NT2/D1 (cell line): ENCODE measurements around the gene ZNF511.

Experiments used
- DNase-seq: peaks from one replicate; pipeline ENCODE4 v3.0.0-alpha.2; 2011; ENCODE audit warnings: low read depth, low spot score
- H3K27me3 ChIP-seq: 2 replicates; pipeline ENCODE4 v1.6.0; 2011; ENCODE audit warnings: mild to moderate bottlenecking; ENCODE audit not compliant: insufficient read length, insufficient read depth
- H3K36me3 ChIP-seq: 2 replicates; pipeline ENCODE4 v1.6.1; 2011; ENCODE audit warnings: mild to moderate bottlenecking, low read length, mixed read lengths; ENCODE audit not compliant: insufficient read depth, insufficient read length
- H3K4me1 ChIP-seq: 2 replicates; pipeline ENCODE4 v1.5.1; 2011; ENCODE audit not compliant: insufficient read depth, insufficient read length
- H3K4me3 ChIP-seq: 2 replicates; pipeline ENCODE4 v1.5.1; 2011; ENCODE audit warnings: low read depth; ENCODE audit not compliant: insufficient read length
- H3K9ac ChIP-seq: 2 replicates; pipeline ENCODE4 v1.6.0; 2011; ENCODE audit warnings: low read depth; ENCODE audit not compliant: insufficient read length
- H3K9me3 ChIP-seq: 2 replicates; pipeline ENCODE4 v1.5.1; 2011; ENCODE audit warnings: mild to moderate bottlenecking, low read length; ENCODE audit not compliant: insufficient read depth
- SUZ12 ChIP-seq: IDR thresholded peaks from 2 replicates; pipeline ENCODE4 v1.6.1; 2011; ENCODE audit not compliant: insufficient read length, insufficient read depth; ENCODE audit errors: extremely low read depth
- YY1 ChIP-seq: IDR thresholded peaks from 2 replicates; pipeline ENCODE4 v1.6.1; 2011; ENCODE audit not compliant: insufficient read length, insufficient read depth
- ZNF274 ChIP-seq: IDR thresholded peaks from 2 replicates; pipeline ENCODE4 v1.6.1; 2011; ENCODE audit warnings: mild to moderate bottlenecking, low read depth, low read length

Gene ZNF511

GRCh38 chr10:133266056-133266795, 42.5 kb upstream of the ZNF511 start:
- Histone ChIP-seq H3K4me1 (peaks cover 6% of the 10 kb centered on the region), H3K36me3 (peaks cover 3% of the 10 kb centered on the region), H3K9me3 (no peaks in the 10 kb centered on the region), H3K9ac (no peak overlapping the region), H3K4me3 (no peak overlapping the region), H3K27me3 (peaks cover 18% of the 10 kb centered on the region)
- no peak for TF ChIP-seq ZNF274
- no peak for TF ChIP-seq YY1
- no peak for TF ChIP-seq SUZ12
- DNase-seq: no peak

DNA sequence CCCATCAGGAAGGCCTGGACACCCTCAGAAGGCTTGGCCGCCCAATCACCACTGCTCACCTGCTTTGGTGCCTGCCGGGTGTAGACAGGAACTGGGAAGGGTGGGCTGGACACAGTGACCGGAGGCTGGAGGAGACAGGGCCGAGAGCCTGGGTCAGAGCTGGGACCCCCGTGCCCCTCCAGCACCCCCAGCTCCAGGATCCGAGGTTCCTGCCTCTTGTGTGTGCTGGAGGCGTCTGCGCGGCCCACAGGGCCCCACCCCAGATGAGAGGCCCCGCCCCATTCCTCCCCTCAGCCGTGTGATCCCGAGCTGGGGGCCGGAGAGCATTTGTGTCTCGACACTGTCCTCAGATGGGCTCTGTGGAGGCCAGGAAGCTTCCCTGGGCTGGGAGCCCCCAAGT, 41.4 kb upstream of the ZNF511 start:
- TF ChIP-seq SUZ12: no peak
- no peak for TF ChIP-seq ZNF274
- TF ChIP-seq YY1: no peak
- Histone ChIP-seq H3K9me3 (no peaks in the 10 kb centered on the region), H3K27me3 (peaks cover 13% of the 10 kb centered on the region), H3K36me3 (peaks cover 3% of the 10 kb centered on the region), H3K4me1 (peaks cover 4% of the 10 kb centered on the region), H3K9ac (no peak overlapping the region), H3K4me3 (no peak overlapping the region)
- DNase-seq: no peak

DNA sequence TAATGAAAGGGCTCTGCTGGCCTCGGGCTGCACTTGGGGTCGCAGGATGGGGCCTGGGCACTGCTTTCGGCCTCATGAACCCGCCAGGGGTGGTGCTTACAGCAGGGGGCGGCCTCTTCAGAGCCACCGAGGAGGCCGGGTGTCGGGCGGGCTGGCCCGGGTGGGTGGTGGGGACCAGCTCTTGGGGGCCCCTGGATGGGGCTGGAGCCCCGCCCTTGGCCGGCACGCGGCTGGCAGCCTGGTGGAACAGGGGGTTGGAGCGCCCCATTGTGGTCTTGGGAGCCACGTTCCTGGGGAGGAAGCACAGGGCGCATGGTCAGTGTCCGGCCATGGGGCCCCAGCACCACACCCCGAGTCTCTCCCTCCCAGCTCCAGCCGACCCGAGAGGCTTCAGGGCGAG, 40.9 kb upstream of the ZNF511 start:
- Histone ChIP-seq H3K4me3 (no peak overlapping the region), H3K9ac (no peak overlapping the region), H3K27me3 (peaks cover 8% of the 10 kb centered on the region), H3K36me3 (peaks cover 3% of the 10 kb centered on the region), H3K9me3 (no peaks in the 10 kb centered on the region), H3K4me1 (peaks cover 4% of the 10 kb centered on the region)
- no peak for DNase-seq
- TF ChIP-seq ZNF274 (no peak), SUZ12 (no peak), YY1 (no peak)

DNA sequence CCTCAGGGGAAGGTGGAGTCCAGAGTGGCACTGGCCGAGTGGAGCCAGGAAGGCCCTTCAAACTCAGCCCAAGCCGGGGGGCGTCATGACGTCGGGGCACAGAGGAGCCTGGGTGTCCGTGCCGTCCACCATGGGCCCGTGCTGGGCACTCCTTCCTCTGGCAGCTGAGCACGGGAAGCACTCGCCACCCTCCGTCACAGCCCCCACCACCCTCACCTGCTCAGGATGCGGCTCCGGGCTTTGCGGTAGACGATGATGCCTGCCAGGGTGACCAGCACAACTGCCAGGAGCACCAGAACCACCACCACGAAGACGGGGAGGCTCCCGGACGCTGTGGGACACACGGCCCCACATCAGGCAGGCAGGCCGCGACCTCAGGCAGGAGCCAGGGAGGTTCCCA, 40.2 kb upstream of the ZNF511 start:
- Histone ChIP-seq H3K4me1 (peaks cover 4% of the 10 kb centered on the region), H3K27me3 (peaks cover 2% of the 10 kb centered on the region), H3K4me3 (no peak overlapping the region), H3K9me3 (no peaks in the 10 kb centered on the region), H3K36me3 (peaks cover 3% of the 10 kb centered on the region), H3K9ac (no peak overlapping the region)
- DNase-seq: no peak
- TF ChIP-seq ZNF274 (no peak), SUZ12 (no peak), YY1 (no peak)

DNA sequence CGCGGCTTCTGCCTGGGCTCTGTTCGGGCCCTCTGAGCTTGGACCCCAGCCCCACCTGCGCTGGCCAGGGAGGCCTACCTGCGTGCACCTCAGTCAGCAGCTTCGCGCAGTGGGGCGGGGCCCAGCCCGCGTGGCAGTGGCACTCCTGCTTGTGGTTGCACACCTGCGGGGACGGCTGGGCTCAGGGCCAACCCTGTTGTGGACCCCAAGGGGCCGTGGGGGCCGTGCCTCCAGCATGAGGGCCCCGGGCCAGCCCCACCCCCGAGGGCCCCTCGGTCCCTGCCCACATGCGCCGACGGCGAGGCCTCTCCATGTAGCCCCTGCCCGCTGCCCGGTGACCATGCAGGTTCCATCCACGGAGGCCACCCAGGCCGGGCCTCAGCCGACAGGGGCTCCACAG, 39.3 kb upstream of the ZNF511 start:
- H3K9ac ChIP-seq: no peak overlapping the region
- TF ChIP-seq YY1: no peak
- TF ChIP-seq ZNF274: no peak
- TF ChIP-seq SUZ12: no peak
- peaks cover 2% of the 10 kb centered on the region for H3K4me1 ChIP-seq
- H3K4me3 ChIP-seq: no peak overlapping the region
- H3K36me3 ChIP-seq: peaks cover 3% of the 10 kb centered on the region
- no peaks in the 10 kb centered on the region for H3K27me3 ChIP-seq
- DNase-seq: no peak
- no peaks in the 10 kb centered on the region for H3K9me3 ChIP-seq

GRCh38 chr10:133270204-133270603, 38.5 kb upstream of the ZNF511 start:
- peaks cover 3% of the 10 kb centered on the region for H3K36me3 ChIP-seq
- no peak overlapping the region for H3K9ac ChIP-seq
- no peak for DNase-seq
- TF ChIP-seq ZNF274 (no peak), SUZ12 (no peak), YY1 (no peak)
- H3K4me3 ChIP-seq: no peak overlapping the region
- H3K4me1 ChIP-seq: peaks cover 4% of the 10 kb centered on the region
- no peaks in the 10 kb centered on the region for H3K27me3 ChIP-seq
- no peaks in the 10 kb centered on the region for H3K9me3 ChIP-seq

GRCh38 chr10:133270773-133271297, 37.9 kb upstream of the ZNF511 start:
- no peak for TF ChIP-seq YY1
- TF ChIP-seq SUZ12: no peak
- no peak for TF ChIP-seq ZNF274
- H3K27me3 ChIP-seq: no peaks in the 10 kb centered on the region
- no peak for DNase-seq
- H3K4me1 ChIP-seq: peaks cover 9% of the 10 kb centered on the region
- H3K4me3 ChIP-seq: no peak overlapping the region
- H3K36me3 ChIP-seq: peaks cover 3% of the 10 kb centered on the region
- no peak overlapping the region for H3K9ac ChIP-seq
- no peaks in the 10 kb centered on the region for H3K9me3 ChIP-seq
